ENCODE data around the gene ZNF688.

The ZNF688 gene

GRCh38 chr16:30521873-30522641, 49.5 kb downstream of the ZNF688 start:
- DNase-seq = no peak

DNA sequence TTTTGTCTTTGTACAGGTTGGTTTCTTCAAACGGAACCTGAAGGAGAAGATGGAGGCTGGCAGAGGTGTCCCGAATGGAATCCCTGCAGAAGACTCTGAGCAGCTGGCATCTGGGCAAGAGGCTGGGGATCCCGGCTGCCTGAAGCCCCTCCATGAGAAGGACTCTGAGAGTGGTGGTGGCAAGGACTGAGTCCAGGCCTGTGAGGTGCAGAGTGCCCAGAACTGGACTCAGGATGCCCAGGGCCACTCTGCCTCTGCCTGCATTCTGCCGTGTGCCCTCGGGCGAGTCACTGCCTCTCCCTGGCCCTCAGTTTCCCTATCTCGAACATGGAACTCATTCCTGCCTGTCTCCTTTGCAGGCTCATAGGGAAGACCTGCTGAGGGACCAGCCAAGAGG, 50.0 kb downstream of the ZNF688 start:
- DNase-seq = no peak

Data from anterior cingulate cortex (tissue), 58 donors.